Measurements from ENCODE around the gene BSN. TPM values are rescaled to one million over a fixed set of nuclear protein-coding genes. Genes with fewer than 3 reads are reported as not detected.

BSN gene
- total RNA-seq, 1 donor from 2014 or later: 0.67 TPM

DNA sequence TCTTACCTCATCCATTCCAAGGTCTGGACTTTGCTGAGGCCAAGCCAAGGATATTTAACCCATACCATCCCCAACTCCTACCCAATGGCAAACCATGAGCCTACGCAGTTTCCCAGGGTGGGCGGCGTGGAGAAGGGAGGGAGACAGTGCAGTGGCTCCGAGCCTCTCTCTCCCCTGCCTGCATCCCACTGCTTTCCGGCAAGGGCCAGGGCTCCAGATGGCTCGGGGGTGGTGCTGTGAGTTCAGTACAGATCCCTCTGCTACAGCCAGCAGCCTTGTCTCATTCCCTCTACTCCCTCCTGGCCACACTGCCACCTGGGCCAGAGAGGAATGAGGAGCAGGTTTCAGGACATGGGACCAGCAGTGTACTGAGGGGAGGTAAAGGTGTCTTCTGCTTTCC lies 75.6 kb downstream of the BSN start:
- Mint-ChIP-seq H3K4me1 (no peaks in the 10 kb centered on the region), H3K4me3 (no peak overlapping the region), H3K36me3 (no peaks in the 10 kb centered on the region), H3K9me3 (peaks cover 7% of the 10 kb centered on the region), H3K27ac (no peak overlapping the region), H3K27me3 (ENCODE audit: low read depth) (peaks cover 12% of the 10 kb centered on the region)
- TF ChIP-seq, protein P1, sequence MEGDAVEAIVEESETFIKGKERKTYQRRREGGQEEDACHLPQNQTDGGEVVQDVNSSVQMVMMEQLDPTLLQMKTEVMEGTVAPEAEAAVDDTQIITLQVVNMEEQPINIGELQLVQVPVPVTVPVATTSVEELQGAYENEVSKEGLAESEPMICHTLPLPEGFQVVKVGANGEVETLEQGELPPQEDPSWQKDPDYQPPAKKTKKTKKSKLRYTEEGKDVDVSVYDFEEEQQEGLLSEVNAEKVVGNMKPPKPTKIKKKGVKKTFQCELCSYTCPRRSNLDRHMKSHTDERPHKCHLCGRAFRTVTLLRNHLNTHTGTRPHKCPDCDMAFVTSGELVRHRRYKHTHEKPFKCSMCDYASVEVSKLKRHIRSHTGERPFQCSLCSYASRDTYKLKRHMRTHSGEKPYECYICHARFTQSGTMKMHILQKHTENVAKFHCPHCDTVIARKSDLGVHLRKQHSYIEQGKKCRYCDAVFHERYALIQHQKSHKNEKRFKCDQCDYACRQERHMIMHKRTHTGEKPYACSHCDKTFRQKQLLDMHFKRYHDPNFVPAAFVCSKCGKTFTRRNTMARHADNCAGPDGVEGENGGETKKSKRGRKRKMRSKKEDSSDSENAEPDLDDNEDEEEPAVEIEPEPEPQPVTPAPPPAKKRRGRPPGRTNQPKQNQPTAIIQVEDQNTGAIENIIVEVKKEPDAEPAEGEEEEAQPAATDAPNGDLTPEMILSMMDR (IDR thresholded peaks at IDR 0.05; ENCODE audit: unreplicated experiment): no peak
- no peak for DNase-seq (ENCODE audit: low spot score in 2 of 2, unreplicated experiment in 2 of 2)

DNA sequence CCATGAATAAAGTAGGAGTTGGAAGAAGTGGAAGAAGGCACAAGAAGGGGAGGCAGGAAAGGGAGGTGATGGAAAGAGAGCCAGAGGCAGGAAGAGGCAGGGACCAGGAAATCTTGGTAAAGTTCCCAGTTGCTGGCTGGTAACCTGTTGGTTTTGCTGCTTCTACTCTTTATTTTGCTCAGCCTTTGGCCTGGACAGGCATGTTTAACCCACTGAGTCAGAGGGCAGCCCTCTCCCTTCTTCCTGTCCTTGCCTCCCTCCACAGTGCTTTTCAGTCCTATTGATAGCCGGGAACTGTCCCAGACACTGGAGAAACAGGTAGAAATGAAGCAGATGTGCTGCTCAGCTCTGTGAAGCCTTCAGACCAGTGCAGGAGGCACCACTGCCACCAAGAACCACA lies 76.5 kb downstream of the BSN start:
- H3K27ac Mint-ChIP-seq: no peak overlapping the region
- H3K4me3 Mint-ChIP-seq: no peak overlapping the region
- peaks cover 14% of the 10 kb centered on the region for H3K27me3 Mint-ChIP-seq (ENCODE audit: low read depth)
- TF ChIP-seq, protein P1 (IDR thresholded peaks at IDR 0.05; ENCODE audit: unreplicated experiment): no peak
- H3K36me3 Mint-ChIP-seq: no peaks in the 10 kb centered on the region
- peaks cover 7% of the 10 kb centered on the region for H3K9me3 Mint-ChIP-seq
- no peaks in the 10 kb centered on the region for H3K4me1 Mint-ChIP-seq
- DNase-seq (ENCODE audit: low spot score in 2 of 2, unreplicated experiment in 2 of 2): no peak

DNA sequence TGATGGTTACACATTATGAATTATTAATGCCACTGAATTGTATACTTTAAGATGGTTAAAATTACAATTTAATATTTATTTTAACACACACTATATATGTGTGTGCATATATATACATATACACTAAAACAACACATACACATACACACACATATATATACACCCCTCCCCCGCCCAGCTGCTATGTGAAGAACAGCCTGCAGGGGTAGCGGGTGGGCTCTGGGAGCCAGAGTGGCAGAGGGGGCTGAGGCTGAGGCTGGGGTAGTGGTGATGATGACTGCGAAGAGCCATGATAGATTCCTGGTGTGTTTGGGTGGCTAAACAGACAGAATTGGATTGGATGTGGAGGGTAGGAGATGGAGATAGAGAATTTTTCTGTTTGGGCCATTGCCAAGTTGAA lies 80.5 kb downstream of the BSN start:
- Mint-ChIP-seq H3K27ac (no peak overlapping the region), H3K27me3 (ENCODE audit: low read depth) (peaks cover 12% of the 10 kb centered on the region), H3K36me3 (no peaks in the 10 kb centered on the region), H3K4me3 (no peak overlapping the region), H3K4me1 (no peaks in the 10 kb centered on the region), H3K9me3 (peaks cover 7% of the 10 kb centered on the region)
- TF ChIP-seq, protein P1 (IDR thresholded peaks at IDR 0.05; ENCODE audit: unreplicated experiment): no peak
- DNase-seq (ENCODE audit: low spot score in 2 of 2, unreplicated experiment in 2 of 2): no peak

DNA sequence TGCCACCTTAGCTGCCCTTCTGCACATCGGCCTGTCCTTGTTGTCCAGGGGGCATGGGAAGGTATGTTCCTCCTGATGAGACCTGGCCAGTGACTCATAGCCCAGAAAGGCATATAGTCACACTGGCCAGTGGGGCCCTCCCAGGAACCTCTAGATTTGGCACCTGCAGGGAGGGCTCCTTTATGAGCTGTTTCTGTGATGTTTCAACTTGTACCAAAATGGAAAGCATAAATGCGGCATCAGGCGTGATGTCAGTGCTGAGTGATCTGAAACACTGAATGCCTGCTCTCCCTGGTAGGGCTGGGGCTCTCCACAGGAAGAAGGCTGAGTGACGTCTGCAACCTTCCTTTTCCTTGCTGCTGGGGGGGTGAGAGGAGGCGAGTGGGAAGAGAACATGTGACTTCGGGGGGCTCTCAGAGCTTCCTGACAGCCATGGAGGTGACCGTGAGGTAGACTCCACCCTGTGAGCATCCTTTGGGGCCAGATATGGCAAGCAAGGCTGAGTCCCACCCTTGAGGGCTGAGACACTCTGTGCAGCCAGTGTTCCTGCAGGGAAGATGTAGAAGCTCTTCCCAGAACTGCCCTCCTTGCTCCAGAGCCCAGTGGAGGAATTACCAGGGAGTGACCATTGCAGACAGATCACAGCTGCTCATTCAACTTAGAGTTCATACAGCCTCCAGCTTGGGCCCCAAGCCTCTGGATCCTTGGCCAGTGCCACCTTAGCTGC lies 82.8 kb downstream of the BSN start:
- H3K36me3 Mint-ChIP-seq: no peaks in the 10 kb centered on the region
- H3K27me3 Mint-ChIP-seq (ENCODE audit: low read depth): peaks cover 4% of the 10 kb centered on the region
- peaks cover under 1% of the 10 kb centered on the region for H3K9me3 Mint-ChIP-seq
- H3K4me1 Mint-ChIP-seq: no peaks in the 10 kb centered on the region
- no peak for DNase-seq (ENCODE audit: low spot score in 2 of 2, unreplicated experiment in 2 of 2)
- H3K27ac Mint-ChIP-seq: no peak overlapping the region
- TF ChIP-seq, protein P1 (IDR thresholded peaks at IDR 0.05; ENCODE audit: unreplicated experiment): no peak
- H3K4me3 Mint-ChIP-seq: no peak overlapping the region

DNA sequence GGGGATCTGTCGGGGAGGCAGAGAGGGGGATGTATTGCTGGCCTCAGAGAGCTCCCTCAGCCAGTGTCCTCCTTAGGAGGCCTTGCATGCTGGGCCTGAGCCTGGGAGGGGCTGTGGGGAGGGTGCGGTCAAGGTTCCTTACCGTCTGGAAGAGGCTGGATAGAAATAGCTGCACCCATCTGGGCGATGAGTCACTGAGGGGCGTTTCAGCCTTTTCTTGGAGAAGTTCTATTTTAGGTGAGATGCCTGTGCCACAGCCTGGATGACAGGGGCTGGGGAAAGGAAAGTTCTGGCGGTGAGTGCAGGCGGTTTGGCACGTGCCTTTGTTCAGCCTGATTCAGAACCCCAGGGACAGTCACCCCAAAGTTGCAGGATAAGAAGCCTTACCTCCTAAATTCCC lies 84.2 kb downstream of the BSN start:
- Mint-ChIP-seq H3K36me3 (no peaks in the 10 kb centered on the region), H3K4me1 (no peaks in the 10 kb centered on the region), H3K9me3 (no peaks in the 10 kb centered on the region)

More for the DNA sequence above, 84.2 kb downstream of the BSN start:
- no peak overlapping the region for H3K27ac Mint-ChIP-seq
- no peak overlapping the region for H3K4me3 Mint-ChIP-seq
- TF ChIP-seq, protein P1 (IDR thresholded peaks at IDR 0.05; ENCODE audit: unreplicated experiment): no peak
- no peak for DNase-seq (ENCODE audit: low spot score in 2 of 2, unreplicated experiment in 2 of 2)
- H3K27me3 Mint-ChIP-seq (ENCODE audit: low read depth): peaks cover 4% of the 10 kb centered on the region
